GM12873 (cell line): ENCODE results near the gene FAM81B.

Experiments
- CTCF ChIP-seq: IDR thresholded peaks from 2 replicates; pipeline ENCODE4 v1.5.1; 2012; ENCODE audit warnings: low read depth, mild to moderate bottlenecking, moderate library complexity, low read length, control low read depth; ENCODE audit not compliant: insufficient read depth; ENCODE audit errors: missing control alignments

The FAM81B gene

GRCh38 chr5:95484421-95484820 lies 93.3 kb downstream of the FAM81B start:
- TF ChIP-seq CTCF = no peak

GRCh38 chr5:95486191-95486590 lies 95.0 kb downstream of the FAM81B start:
- no peak for TF ChIP-seq CTCF

- TF ChIP-seq CTCF = no peak
Observed at GRCh38 chr5:95487880-95488279, 96.7 kb downstream of the FAM81B start.
